ENCODE data around the gene ILKAP.

The ILKAP gene

GRCh38 chr2:238163481-238164198, 39.9 kb downstream of the ILKAP start:
- DNase-seq = no peak

- DNase-seq = no peak
Measured at GRCh38 chr2:238162846-238163441, 40.6 kb downstream of the ILKAP start.

- DNase-seq = no peak
Measured at GRCh38 chr2:238162251-238162845, 41.1 kb downstream of the ILKAP start.

GRCh38 chr2:238161291-238162051, 42.0 kb downstream of the ILKAP start:
- DNase-seq = no peak

- DNase-seq = no peak
Measured at GRCh38 chr2:238160206-238161129, 43.0 kb downstream of the ILKAP start.

GRCh38 chr2:238159661-238160205, 43.8 kb downstream of the ILKAP start:
- DNase-seq = no peak

GRCh38 chr2:238159071-238159539, 44.4 kb downstream of the ILKAP start:
- no peak for DNase-seq

- peak; percentile 46 to 64 for DNase-seq
Measured at GRCh38 chr2:238158509-238159070, 44.9 kb downstream of the ILKAP start, which contains the start of gene ERFE. ERFE (plus strand) TSS chr2:238158970; CDS start chr2:238159008, 38 bp downstream.

GRCh38 chr2:238158018-238158508, 45.4 kb downstream of the ILKAP start:
- DNase-seq = no peak

- no peak for DNase-seq
Measured at GRCh38 chr2:238157506-238158017, 45.9 kb downstream of the ILKAP start.

GRCh38 chr2:238155761-238156694, 47.5 kb downstream of the ILKAP start:
- no peak for DNase-seq

GRCh38 chr2:238155051-238155760, 48.3 kb downstream of the ILKAP start:
- no peak for DNase-seq

GRCh38 chr2:238154570-238154969, 48.9 kb downstream of the ILKAP start:
- no peak for DNase-seq

- no peak for DNase-seq
Measured at GRCh38 chr2:238152771-238153688, 50.5 kb downstream of the ILKAP start.

GRCh38 chr2:238151628-238152235, 51.8 kb downstream of the ILKAP start:
- no peak for DNase-seq

- DNase-seq = no peak
Measured at GRCh38 chr2:238151205-238151604, 52.3 kb downstream of the ILKAP start.

GRCh38 chr2:238150686-238151085, 52.8 kb downstream of the ILKAP start:
- DNase-seq = no peak
